Mesendoderm (in vitro differentiated cells): ENCODE data around the gene MYO10.

Source experiments
- DNase-seq: peaks from one replicate; pipeline ENCODE4 v3.0.0; 2013
- H2AK5ac ChIP-seq: 2 replicates; pipeline ENCODE4 v1.6.1; 2013; ENCODE audit warnings: low read length, inconsistent platforms
- H2BK120ac ChIP-seq: 2 replicates; pipeline ENCODE4 v1.6.1; 2013; ENCODE audit warnings: low read depth, mild to moderate bottlenecking, low read length, moderate library complexity, mixed read lengths
- H2BK15ac ChIP-seq: replicated peaks from 2 replicates; pipeline ENCODE4 v1.6.1; 2013; ENCODE audit warnings: low read depth, mild to moderate bottlenecking, moderate library complexity
- H2BK5ac ChIP-seq: 2 replicates; pipeline ENCODE4 v1.6.1; 2013; ENCODE audit warnings: low read length, inconsistent platforms
- H3K18ac ChIP-seq: 2 replicates; pipeline ENCODE4 v1.6.1; 2013; ENCODE audit warnings: mild to moderate bottlenecking, low read length, mixed read lengths
- H3K23ac ChIP-seq: one replicate; pipeline ENCODE4 v1.6.1; 2013; ENCODE audit warnings: low read length
- H3K27ac ChIP-seq: 2 replicates; pipeline ENCODE4 v1.5.1; 2013; ENCODE audit warnings: low read depth, mild to moderate bottlenecking, inconsistent platforms, low read length, moderate library complexity
- H3K27me3 ChIP-seq: 2 replicates; pipeline ENCODE4 v1.6.1; 2013; ENCODE audit warnings: low read length, control low read depth, mild to moderate bottlenecking, inconsistent platforms; ENCODE audit not compliant: insufficient read depth, poor library complexity
- H3K36me3 ChIP-seq: 2 replicates; pipeline ENCODE4 v1.6.1; 2013; ENCODE audit warnings: low read length, inconsistent platforms; ENCODE audit not compliant: control insufficient read depth, insufficient read depth
- H3K4ac ChIP-seq: one replicate; pipeline ENCODE4 v1.6.1; 2013; ENCODE audit warnings: low read depth, mild to moderate bottlenecking, low read length, moderate library complexity
- H3K4me1 ChIP-seq: 2 replicates; pipeline ENCODE4 v1.6.1; 2013; ENCODE audit warnings: low read depth, low read length, inconsistent platforms; ENCODE audit not compliant: control insufficient read depth
- H3K4me2 ChIP-seq: 2 replicates; pipeline ENCODE4 v1.6.1; 2013; ENCODE audit warnings: low read length
- H3K4me3 ChIP-seq: 2 replicates; pipeline ENCODE4 v1.5.1; 2013; ENCODE audit warnings: mild to moderate bottlenecking, low read length
- H3K56ac ChIP-seq: one replicate; pipeline ENCODE4 v1.6.1; 2013; ENCODE audit warnings: low read length
- H3K79me1 ChIP-seq: 2 replicates; pipeline ENCODE4 v1.6.1; 2013; ENCODE audit warnings: low read length, inconsistent platforms
- H3K79me2 ChIP-seq: 2 replicates; pipeline ENCODE4 v1.6.1; 2013; ENCODE audit warnings: mild to moderate bottlenecking, low read length; ENCODE audit not compliant: control insufficient read depth, insufficient read depth
- H3K9ac ChIP-seq: 2 replicates; pipeline ENCODE4 v1.6.1; 2013; ENCODE audit warnings: low read length, inconsistent platforms
- H4K5ac ChIP-seq: one replicate; pipeline ENCODE4 v1.6.1; 2013; ENCODE audit warnings: low read length
- H4K8ac ChIP-seq: one replicate; pipeline ENCODE4 v1.6.1; 2013; ENCODE audit warnings: low read depth, mild to moderate bottlenecking, control low read depth, low read length, moderate library complexity
- WGBS: extraction: QIAGEN DNeasy Blood & Tissue Kit; methylation state at CpG from one replicate; pipeline ENCODE4 v1.1.7; 2013; ENCODE audit warnings: low lambda C conversion rate, missing lambda C conversion rate; ENCODE audit not compliant: insufficient coverage; ENCODE audit errors: extremely low coverage; 5-methylcytosine and 5-hydroxymethylcytosine counted together

Gene MYO10

DNA sequence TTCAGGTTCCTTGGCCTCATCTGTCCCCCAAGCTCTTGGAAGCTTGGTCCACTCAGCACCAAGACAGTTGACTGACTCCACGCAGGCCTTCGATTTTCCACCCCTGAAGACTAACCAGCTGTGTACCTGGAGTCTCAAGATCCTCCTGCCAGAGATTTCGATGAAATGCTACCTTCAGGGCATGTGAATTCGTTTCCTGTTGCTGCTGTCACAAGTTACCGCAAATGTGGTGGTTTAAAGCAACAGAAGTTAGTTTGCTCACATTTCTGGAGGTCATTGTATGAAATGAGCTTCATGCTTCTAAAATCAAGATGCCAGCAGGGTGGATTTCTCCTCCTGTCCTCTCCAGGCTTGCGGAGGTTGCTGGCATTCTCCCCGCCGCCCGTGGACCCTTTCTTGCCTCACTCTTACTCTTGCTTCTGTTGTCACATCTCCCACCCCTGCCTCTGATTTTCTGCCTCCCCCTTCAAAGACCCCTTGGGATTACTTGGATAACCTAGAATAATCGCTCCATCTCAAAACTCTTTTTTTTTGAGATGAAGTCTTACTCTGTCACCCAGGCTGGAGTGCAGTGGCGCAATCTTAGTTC is 291.7 kb downstream of the MYO10 start:
- Histone ChIP-seq H4K5ac (no peak overlapping the region), H2AK5ac (no peak overlapping the region), H3K56ac (no peak overlapping the region), H3K4me1 (no peaks in the 10 kb centered on the region), H3K23ac (no peak overlapping the region), H3K4ac (no peak overlapping the region), H3K27me3 (no peaks in the 10 kb centered on the region), H3K9ac (no peak overlapping the region), H4K8ac (no peak overlapping the region), H3K4me2 (no peak overlapping the region), H2BK120ac (no peak overlapping the region), H3K18ac (no peak overlapping the region), H3K79me2 (no peaks in the 10 kb centered on the region), H3K4me3 (no peak overlapping the region), H2BK15ac (no peak overlapping the region), H3K79me1 (no peaks in the 10 kb centered on the region), H3K36me3 (no peaks in the 10 kb centered on the region), H3K27ac (no peak overlapping the region), H2BK5ac (no peak overlapping the region)
- no peak for DNase-seq
- WGBS = no CpG with 5 or more reads among the region's 11 CpGs

DNA sequence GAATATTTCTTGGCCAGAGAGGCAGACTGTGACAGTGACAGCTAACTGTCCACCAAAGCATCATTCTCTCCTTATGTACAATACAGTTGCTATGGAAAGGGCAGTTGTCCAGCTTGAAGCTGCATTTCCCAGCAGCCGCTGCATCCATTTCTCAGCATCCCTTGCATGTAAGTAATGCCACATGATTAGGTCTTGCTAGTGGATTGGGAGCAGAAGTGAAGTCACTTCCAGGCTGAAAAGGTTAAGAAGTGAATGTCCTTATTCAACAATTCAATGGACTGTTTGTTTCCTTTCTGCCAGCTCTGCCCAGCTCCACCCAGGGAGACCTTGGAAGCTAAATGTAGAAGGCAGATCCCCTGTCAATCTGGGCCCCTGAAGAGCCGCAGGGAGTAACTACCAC is 293.2 kb downstream of the MYO10 start:
- no peak overlapping the region for H3K9ac ChIP-seq
- no peak overlapping the region for H3K4me3 ChIP-seq
- H3K4me2 ChIP-seq = no peak overlapping the region
- no peaks in the 10 kb centered on the region for H3K4me1 ChIP-seq
- no peak overlapping the region for H4K5ac ChIP-seq
- no peaks in the 10 kb centered on the region for H3K27me3 ChIP-seq
- no peak overlapping the region for H4K8ac ChIP-seq
- H2BK5ac ChIP-seq = no peak overlapping the region
- H2BK15ac ChIP-seq = no peak overlapping the region
- H3K36me3 ChIP-seq = no peaks in the 10 kb centered on the region
- WGBS = no CpG with 5 or more reads among the region's 2 CpGs
- no peak for DNase-seq
- no peak overlapping the region for H3K18ac ChIP-seq
- H3K27ac ChIP-seq = no peak overlapping the region
- H3K23ac ChIP-seq = peak overlapping the region; percentile 66
- no peak overlapping the region for H3K4ac ChIP-seq
- H2AK5ac ChIP-seq = no peak overlapping the region
- H3K79me1 ChIP-seq = no peaks in the 10 kb centered on the region
- H2BK120ac ChIP-seq = no peak overlapping the region
- H3K56ac ChIP-seq = no peak overlapping the region
- no peaks in the 10 kb centered on the region for H3K79me2 ChIP-seq

DNA sequence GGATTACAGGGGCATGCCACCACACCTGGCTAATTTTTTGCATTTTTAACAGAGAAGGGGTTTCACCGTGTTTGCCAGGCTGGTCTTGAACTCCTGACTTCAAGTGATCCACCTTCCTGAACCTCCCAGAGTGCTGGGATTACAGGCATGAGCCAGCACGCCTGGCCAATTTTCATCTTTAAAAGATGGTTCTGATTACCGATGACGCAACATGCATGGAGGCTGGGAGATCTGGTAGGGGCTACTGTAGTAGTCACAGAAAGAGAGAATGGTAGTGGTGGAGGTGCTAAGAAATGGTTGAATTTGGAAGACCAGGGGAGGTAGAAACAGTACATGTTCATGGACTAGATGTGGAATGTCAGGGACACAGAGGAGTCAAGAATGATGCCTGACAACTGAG is 296.9 kb downstream of the MYO10 start:
- Histone ChIP-seq H3K79me1 (no peaks in the 10 kb centered on the region), H4K5ac (no peak overlapping the region), H3K56ac (no peak overlapping the region), H2BK5ac (no peak overlapping the region), H3K4me3 (no peak overlapping the region), H2BK15ac (no peak overlapping the region), H2AK5ac (no peak overlapping the region), H3K36me3 (no peaks in the 10 kb centered on the region), H2BK120ac (no peak overlapping the region), H3K4ac (no peak overlapping the region), H3K9ac (no peak overlapping the region), H3K18ac (no peak overlapping the region), H3K79me2 (no peaks in the 10 kb centered on the region), H3K4me1 (no peaks in the 10 kb centered on the region), H3K27me3 (no peaks in the 10 kb centered on the region), H4K8ac (no peak overlapping the region), H3K27ac (no peak overlapping the region), H3K4me2 (no peak overlapping the region), H3K23ac (no peak overlapping the region)
- WGBS = no CpG with 5 or more reads among the region's 4 CpGs
- DNase-seq = no peak

DNA sequence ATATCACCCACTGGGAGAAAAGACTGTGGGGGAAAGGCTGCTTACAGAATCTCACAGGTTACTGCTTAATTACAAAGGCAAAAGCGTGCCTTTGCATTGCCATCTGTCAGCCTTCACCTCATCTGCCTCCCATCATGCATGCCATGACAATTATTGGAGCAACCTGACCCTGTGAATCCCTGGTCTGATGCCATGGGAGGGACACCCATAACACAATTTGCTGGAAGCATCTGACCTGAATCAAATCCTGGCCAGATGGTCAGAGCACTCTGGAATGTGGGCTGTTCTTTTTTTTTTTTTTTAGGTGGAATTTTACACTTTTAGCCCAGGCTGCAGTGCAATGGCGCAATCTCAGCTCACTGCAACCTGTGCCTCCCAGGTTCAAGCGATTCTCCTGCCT is 307.7 kb downstream of the MYO10 start:
- no peaks in the 10 kb centered on the region for H3K79me1 ChIP-seq
- H3K27ac ChIP-seq = no peak overlapping the region
- H3K4ac ChIP-seq = no peak overlapping the region
- H3K23ac ChIP-seq = no peak overlapping the region
- no peak overlapping the region for H3K4me2 ChIP-seq
- H2BK15ac ChIP-seq = no peak overlapping the region
- WGBS = no CpG with 5 or more reads among the region's 3 CpGs
- no peak overlapping the region for H3K18ac ChIP-seq
- peak overlapping the region; percentile 17 for H3K56ac ChIP-seq
- no peak overlapping the region for H2BK120ac ChIP-seq
- no peak overlapping the region for H3K4me3 ChIP-seq
- no peak overlapping the region for H3K9ac ChIP-seq
- peak; percentile 66 for DNase-seq
- no peak overlapping the region for H2BK5ac ChIP-seq
- H3K27me3 ChIP-seq = no peaks in the 10 kb centered on the region
- no peaks in the 10 kb centered on the region for H3K36me3 ChIP-seq
- H3K4me1 ChIP-seq = no peaks in the 10 kb centered on the region
- H3K79me2 ChIP-seq = no peaks in the 10 kb centered on the region
- H2AK5ac ChIP-seq = no peak overlapping the region
- H4K5ac ChIP-seq = no peak overlapping the region
- no peak overlapping the region for H4K8ac ChIP-seq

DNA sequence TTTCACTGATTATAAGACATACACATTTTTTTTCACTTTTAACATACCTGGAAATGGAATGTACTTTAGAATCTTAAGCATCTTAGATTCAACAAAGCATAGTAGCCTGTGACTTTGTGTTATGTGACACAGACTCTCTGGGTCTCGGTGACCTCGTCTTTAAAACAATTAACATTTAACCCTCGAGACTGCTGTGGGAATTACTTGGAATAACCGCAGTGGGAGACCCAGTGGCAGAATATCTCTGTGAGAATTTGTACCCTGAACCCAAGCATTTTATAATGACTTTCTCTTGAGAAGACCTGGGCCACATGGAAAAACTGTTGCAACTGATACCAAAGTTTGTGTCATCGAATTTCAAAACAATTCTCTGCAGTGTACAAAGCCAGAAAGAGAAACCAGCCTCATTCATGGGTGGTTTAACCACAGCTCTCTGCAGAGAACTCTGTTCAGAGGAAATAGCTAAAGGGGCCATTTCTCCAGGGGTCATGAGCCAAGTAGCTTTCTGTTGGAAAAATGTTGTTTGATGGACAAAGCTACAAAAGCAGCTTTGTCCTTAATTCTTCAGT is 309.3 kb downstream of the MYO10 start:
- Histone ChIP-seq H3K23ac (no peak overlapping the region), H3K27ac (no peak overlapping the region), H4K5ac (no peak overlapping the region), H2BK15ac (no peak overlapping the region), H3K4me1 (no peaks in the 10 kb centered on the region), H3K27me3 (no peaks in the 10 kb centered on the region), H2BK5ac (no peak overlapping the region), H3K9ac (no peak overlapping the region), H3K4me2 (no peak overlapping the region), H2BK120ac (no peak overlapping the region), H3K4ac (no peak overlapping the region), H2AK5ac (no peak overlapping the region), H3K36me3 (no peaks in the 10 kb centered on the region), H3K4me3 (no peak overlapping the region), H3K18ac (no peak overlapping the region), H3K79me1 (no peaks in the 10 kb centered on the region), H3K79me2 (no peaks in the 10 kb centered on the region), H3K56ac (no peak overlapping the region), H4K8ac (no peak overlapping the region)
- WGBS = no CpG with 5 or more reads among the region's 5 CpGs
- DNase-seq = no peak

GRCh38 chr5:16625096-16625495 is 311.0 kb downstream of the MYO10 start:
- no peak overlapping the region for H4K5ac ChIP-seq
- H3K27me3 ChIP-seq = no peaks in the 10 kb centered on the region
- no peak overlapping the region for H2AK5ac ChIP-seq
- no peak overlapping the region for H3K23ac ChIP-seq
- no peak overlapping the region for H2BK120ac ChIP-seq
- H3K79me1 ChIP-seq = no peaks in the 10 kb centered on the region
- no peak overlapping the region for H3K9ac ChIP-seq
- no peaks in the 10 kb centered on the region for H3K79me2 ChIP-seq
- no peak overlapping the region for H3K4me2 ChIP-seq
- no peak overlapping the region for H3K4ac ChIP-seq
- no peak overlapping the region for H3K56ac ChIP-seq
- H4K8ac ChIP-seq = no peak overlapping the region
- no CpG with 5 or more reads among the region's 3 CpGs for WGBS
- no peak overlapping the region for H3K18ac ChIP-seq
- H3K4me1 ChIP-seq = no peaks in the 10 kb centered on the region
- no peak overlapping the region for H2BK5ac ChIP-seq
- H2BK15ac ChIP-seq = no peak overlapping the region
- no peak overlapping the region for H3K27ac ChIP-seq
- DNase-seq = no peak
- no peak overlapping the region for H3K4me3 ChIP-seq
- H3K36me3 ChIP-seq = no peaks in the 10 kb centered on the region
